ENCODE measurements around the gene SPOCD1. TPM values are rescaled to one million over a fixed set of nuclear protein-coding genes. Genes with fewer than 3 reads are reported as not detected.

Gene SPOCD1
- total RNA-seq (ENCODE audit: insufficient read depth, low replicate concordance) = 4.1 TPM

- peak; percentile 77 for DNase-seq (ENCODE audit: low spot score)
These were observed at the start of gene SPOCD1 for GRCh38 chr1:31815752-31816500. SPOCD1 (minus strand) TSS chr1:31816022; CDS start chr1:31815333, 689 bp downstream.

GRCh38 chr1:31862071-31862470 is 46.2 kb upstream of the SPOCD1 start:
- DNase-seq (ENCODE audit: low spot score) = no peak

- DNase-seq (ENCODE audit: low spot score) = no peak
These were observed 45.5 kb upstream of the SPOCD1 start for GRCh38 chr1:31861346-31861745.

GRCh38 chr1:31860581-31860980 is 44.8 kb upstream of the SPOCD1 start:
- DNase-seq (ENCODE audit: low spot score) = no peak

- DNase-seq (ENCODE audit: low spot score) = no peak
These were observed 43.9 kb upstream of the SPOCD1 start for GRCh38 chr1:31859719-31860118.

GRCh38 chr1:31859044-31859443 is 43.2 kb upstream of the SPOCD1 start:
- no peak for DNase-seq (ENCODE audit: low spot score)

- DNase-seq (ENCODE audit: low spot score) = no peak
These were observed 42.0 kb upstream of the SPOCD1 start for GRCh38 chr1:31857863-31858262.

- DNase-seq (ENCODE audit: low spot score) = no peak
These were observed 40.3 kb upstream of the SPOCD1 start for GRCh38 chr1:31856140-31856539.

GRCh38 chr1:31855038-31855845 is 39.4 kb upstream of the SPOCD1 start:
- no peak for DNase-seq (ENCODE audit: low spot score)

GRCh38 chr1:31849653-31850052 is 33.8 kb upstream of the SPOCD1 start:
- no peak for DNase-seq (ENCODE audit: low spot score)

GRCh38 chr1:31848381-31848897 is 32.6 kb upstream of the SPOCD1 start:
- DNase-seq (ENCODE audit: low spot score) = no peak

GRCh38 chr1:31846484-31846883 is 30.7 kb upstream of the SPOCD1 start:
- DNase-seq (ENCODE audit: low spot score) = no peak

GRCh38 chr1:31843506-31843905 is 27.7 kb upstream of the SPOCD1 start:
- no peak for DNase-seq (ENCODE audit: low spot score)

GRCh38 chr1:31839662-31840343 is 24.0 kb upstream of the SPOCD1 start:
- no peak for DNase-seq (ENCODE audit: low spot score)

- DNase-seq (ENCODE audit: low spot score) = no peak
These were observed 21.8 kb upstream of the SPOCD1 start for GRCh38 chr1:31837451-31838158.

GRCh38 chr1:31836638-31837037 is 20.8 kb upstream of the SPOCD1 start:
- DNase-seq (ENCODE audit: low spot score) = no peak

GRCh38 chr1:31835415-31835814 is 19.6 kb upstream of the SPOCD1 start:
- DNase-seq (ENCODE audit: low spot score) = no peak

GRCh38 chr1:31834501-31834900 is 18.7 kb upstream of the SPOCD1 start:
- no peak for DNase-seq (ENCODE audit: low spot score)

GRCh38 chr1:31831397-31832378 is 15.9 kb upstream of the SPOCD1 start:
- DNase-seq (ENCODE audit: low spot score) = peak; percentile 89

GRCh38 chr1:31830511-31830910 is 14.7 kb upstream of the SPOCD1 start:
- DNase-seq (ENCODE audit: low spot score) = no peak

Measured in umbilical cord (tissue), 2 donors.